Fibroblast of villous mesenchyme (primary cell): ENCODE data around the gene TCEA2. TPM values are rescaled to one million over a fixed set of nuclear protein-coding genes. Genes with fewer than 3 reads are reported as not detected.

Source experiments
- DNase-seq: peaks from one replicate; pipeline ENCODE4 v3.0.0-alpha.2; 2010; ENCODE audit warnings: low read depth
- H3K4me3 ChIP-seq: 2 replicates; pipeline ENCODE4 v1.5.1; 2011; ENCODE audit warnings: low read depth, mild to moderate bottlenecking, low read length
- CTCF ChIP-seq: IDR thresholded peaks from 2 replicates; pipeline ENCODE4 v1.5.1; 2012; ENCODE audit warnings: low read depth, mild to moderate bottlenecking, low read length; ENCODE audit not compliant: insufficient read depth
- total RNA-seq: library from RNA; depleted of rRNA; stranded (reverse); fragments of >200 nt; gene quantifications from 2 replicates; pipeline ENCODE4 v1.2.3, GENCODE V29; 2012

The TCEA2 gene
- total RNA-seq, 1 donor, result 20.7 TPM

- no peak for TF ChIP-seq CTCF
- no peak overlapping the region for H3K4me3 ChIP-seq
- no peak for DNase-seq
These were observed 14.1 kb downstream of the TCEA2 start for GRCh38 chr20:64077094-64077493.

- DNase-seq, result no peak
- TF ChIP-seq CTCF, result no peak
- no peak overlapping the region for H3K4me3 ChIP-seq
These were observed 14.5 kb downstream of the TCEA2 start for GRCh38 chr20:64077541-64077875.

- no peak for TF ChIP-seq CTCF
- DNase-seq, result no peak
- peak overlapping the region; percentile 80 for H3K4me3 ChIP-seq
These were observed 15.0 kb downstream of the TCEA2 start for GRCh38 chr20:64077876-64078551.

GRCh38 chr20:64078934-64079272 lies 15.9 kb downstream of the TCEA2 start:
- TF ChIP-seq CTCF, result no peak
- no peak for DNase-seq
- peak overlapping the region; percentile 80 for H3K4me3 ChIP-seq

- H3K4me3 ChIP-seq, result peak within 1 kb of the TSS; percentile 80
- DNase-seq, result peak; percentile 68
- no peak for TF ChIP-seq CTCF
These were observed 16.4 kb downstream of the TCEA2 start, which contains the start of gene RGS19 for GRCh38 chr20:64079273-64080012. RGS19 (minus strand) TSS chr20:64079518; CDS start chr20:64076886, 2,632 bp downstream.

- no peak for TF ChIP-seq CTCF
- peak within 1 kb of the TSS; percentile 80 for H3K4me3 ChIP-seq
- DNase-seq, result no peak
These were observed 17.2 kb downstream of the TCEA2 start, which contains the start of gene OPRL1 for GRCh38 chr20:64080013-64080812. OPRL1 (plus strand) TSS chr20:64080082; CDS start chr20:64092721, 12,639 bp downstream.
